ENCODE results near the gene DRC3. TPM values are rescaled to one million over a fixed set of nuclear protein-coding genes. Genes with fewer than 3 reads are reported as not detected.

Gene DRC3
- total RNA-seq, 1 experiment from 2014 or later, result 2.4 TPM

DNA sequence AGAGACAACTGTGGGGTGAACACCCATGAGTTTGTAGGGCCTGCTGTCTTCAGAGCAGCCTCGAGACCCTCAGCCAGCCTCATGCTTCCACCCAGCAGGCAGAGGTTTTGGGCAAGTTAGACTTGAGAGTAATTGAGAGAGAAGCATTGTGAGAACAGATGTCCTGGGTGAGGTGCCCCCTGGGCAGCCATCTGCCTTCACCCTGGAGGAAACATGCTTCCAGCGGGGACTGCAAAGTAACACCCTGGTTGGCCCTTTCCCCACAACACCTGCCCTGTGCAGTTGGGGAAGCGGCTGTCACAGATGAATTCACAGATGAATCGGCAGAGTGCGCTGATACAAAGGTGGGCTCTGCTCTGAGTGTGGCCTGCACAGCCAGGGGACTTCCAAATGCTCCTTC is 42.9 kb downstream of the DRC3 start:
- DNase-seq (ENCODE audit: low read depth, low spot score), result no peak
- no TSS peak for BruUV-seq (replicated peaks)
- H4K20me1 ChIP-seq (ENCODE audit: insufficient read depth), result no peaks in the 10 kb centered on the region
- no peak overlapping the region for H2AFZ ChIP-seq (ENCODE audit: low read depth, low read length, poor library complexity, severe bottlenecking)
- intact Hi-C loops (cut with micrococcal nuclease), result no loop called here
- TF ChIP-seq POLR2AphosphoS5 (IDR thresholded peaks at IDR 0.05; ENCODE audit: low read depth, low read length) (no peak), EZH2phosphoT487 (IDR thresholded peaks at IDR 0.05; ENCODE audit: borderline replicate concordance) (no peak), ELF1 (IDR thresholded peaks at IDR 0.05; ENCODE audit: borderline replicate concordance, low read depth) (no peak), JUND (IDR thresholded peaks at IDR 0.05) (no peak), SIN3A (IDR thresholded peaks at IDR 0.05; ENCODE audit: low read depth) (no peak), FOSL1 (IDR thresholded peaks at IDR 0.05; ENCODE audit: low read depth) (no peak), EZH2 (IDR thresholded peaks at IDR 0.05) (no peak), CTCF (IDR thresholded peaks at IDR 0.05 in 2 of 3, conservative IDR thresholded peaks at IDR 0.05 in 1 of 3; ENCODE audit: borderline replicate concordance in 1 of 3, insufficient read depth in 1 of 3, low read depth in 2 of 3, low read length in 2 of 3) (no peak), CBX3 (IDR thresholded peaks at IDR 0.05; ENCODE audit: low read depth) (no peak), ZFX (IDR thresholded peaks at IDR 0.05) (no peak), SP1 (IDR thresholded peaks at IDR 0.05; ENCODE audit: low read depth) (no peak), YY1 (IDR thresholded peaks at IDR 0.05; ENCODE audit: extremely low read depth, insufficient replicate concordance, low read depth, low read length) (no peak)
- TF ChIP-seq, protein P1, sequence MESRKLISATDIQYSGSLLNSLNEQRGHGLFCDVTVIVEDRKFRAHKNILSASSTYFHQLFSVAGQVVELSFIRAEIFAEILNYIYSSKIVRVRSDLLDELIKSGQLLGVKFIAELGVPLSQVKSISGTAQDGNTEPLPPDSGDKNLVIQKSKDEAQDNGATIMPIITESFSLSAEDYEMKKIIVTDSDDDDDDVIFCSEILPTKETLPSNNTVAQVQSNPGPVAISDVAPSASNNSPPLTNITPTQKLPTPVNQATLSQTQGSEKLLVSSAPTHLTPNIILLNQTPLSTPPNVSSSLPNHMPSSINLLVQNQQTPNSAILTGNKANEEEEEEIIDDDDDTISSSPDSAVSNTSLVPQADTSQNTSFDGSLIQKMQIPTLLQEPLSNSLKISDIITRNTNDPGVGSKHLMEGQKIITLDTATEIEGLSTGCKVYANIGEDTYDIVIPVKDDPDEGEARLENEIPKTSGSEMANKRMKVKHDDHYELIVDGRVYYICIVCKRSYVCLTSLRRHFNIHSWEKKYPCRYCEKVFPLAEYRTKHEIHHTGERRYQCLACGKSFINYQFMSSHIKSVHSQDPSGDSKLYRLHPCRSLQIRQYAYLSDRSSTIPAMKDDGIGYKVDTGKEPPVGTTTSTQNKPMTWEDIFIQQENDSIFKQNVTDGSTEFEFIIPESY (IDR thresholded peaks at IDR 0.05; ENCODE audit: extremely low read depth, insufficient replicate concordance, low read length), result no peak
- H3K9me2 ChIP-seq (ENCODE audit: insufficient read depth), result no peaks in the 10 kb centered on the region
- ChIA-PET CTCF (no interaction called here), RAD21 (ENCODE audit: low non-redundant PET in 1 of 2, low total read pairs in 2 of 2, uncharacterized antibody in 2 of 2, unreplicated experiment in 2 of 2) (no interaction called here), POLR2A (no interaction called here)
- no peak overlapping the region for H3K4me2 ChIP-seq (ENCODE audit: low read length)
- no peak overlapping the region for H3K9ac ChIP-seq (ENCODE audit: low read length)
- no peak overlapping the region for H3K4me3 ChIP-seq (replicated peaks in 1 of 2; ENCODE audit: low read depth in 1 of 2, low read length in 2 of 2)
- no peaks in the 10 kb centered on the region for H3K4me1 ChIP-seq (ENCODE audit: control insufficient read depth in 1 of 2, insufficient read depth in 2 of 2, low read length in 2 of 2)
- H3K79me2 ChIP-seq (ENCODE audit: insufficient read depth, low read length), result no peaks in the 10 kb centered on the region
- H3K36me3 ChIP-seq (ENCODE audit: control insufficient read depth in 1 of 2, insufficient read depth in 2 of 2, low read length in 2 of 2), result peaks cover 0 to 3% of the 10 kb centered on the region in 2 experiments; a peak in 1 of 4 replicates
- ATAC-seq, result no peak
- H3K9me3 ChIP-seq (ENCODE audit: control insufficient read depth in 1 of 2, insufficient read depth in 1 of 2, low read depth in 1 of 2, low read length in 2 of 2), result no peaks in the 10 kb centered on the region
- H3K27me3 ChIP-seq (ENCODE audit: insufficient read depth, low read length), result no peaks in the 10 kb centered on the region
- no peak overlapping the region for H3K27ac ChIP-seq (ENCODE audit: low read depth, low read length)

All from HCT116 (cell line).